Panc1 (cell line): Measurements from ENCODE around the gene ATP5F1E.

Source experiments
- POLR2AphosphoS5 ChIP-seq: IDR thresholded peaks from 2 replicates; pipeline ENCODE4 v1.6.1; 2012; ENCODE audit warnings: mild to moderate bottlenecking, low read depth, low read length, moderate library complexity
- REST ChIP-seq, 2 experiments: IDR thresholded peaks; 2 replicates each; pipeline ENCODE4 v1.6.1; 2011 to 2012; ENCODE audit warnings: low read depth in 2 of 2, control low read depth in 1 of 2, low read length in 1 of 2, mild to moderate bottlenecking in 1 of 2, moderate library complexity in 1 of 2; ENCODE audit not compliant: insufficient read depth in 1 of 2
- TCF7L2 ChIP-seq: IDR thresholded peaks from 2 replicates; pipeline ENCODE4 v1.6.1; 2011; ENCODE audit warnings: mild to moderate bottlenecking, low read depth, low read length, inconsistent platforms
- TF ChIP-seq, protein P1 (sequence below): fragments of 450-650 bp; IDR thresholded peaks from 2 replicates; pipeline ENCODE4 v1.5.1; 2017; ENCODE audit warnings: mild to moderate bottlenecking

DNA sequence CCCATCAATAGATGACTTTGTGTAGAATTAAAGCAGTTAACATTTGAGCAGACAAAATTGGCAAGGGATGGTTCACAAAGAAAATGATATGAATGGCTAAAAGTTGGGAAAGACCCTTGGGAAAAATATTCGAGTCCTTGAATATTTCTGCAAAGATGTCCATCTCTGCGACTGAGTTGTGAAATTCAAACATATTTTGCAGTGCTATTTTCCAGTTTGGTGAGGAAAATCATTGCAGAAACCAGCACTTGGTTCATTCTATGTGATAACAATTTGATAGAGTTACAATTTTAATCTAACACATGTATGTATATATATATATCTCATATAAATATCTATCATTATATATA, 16.5 kb upstream of the ATP5F1E start:
- TF ChIP-seq, protein P1, sequence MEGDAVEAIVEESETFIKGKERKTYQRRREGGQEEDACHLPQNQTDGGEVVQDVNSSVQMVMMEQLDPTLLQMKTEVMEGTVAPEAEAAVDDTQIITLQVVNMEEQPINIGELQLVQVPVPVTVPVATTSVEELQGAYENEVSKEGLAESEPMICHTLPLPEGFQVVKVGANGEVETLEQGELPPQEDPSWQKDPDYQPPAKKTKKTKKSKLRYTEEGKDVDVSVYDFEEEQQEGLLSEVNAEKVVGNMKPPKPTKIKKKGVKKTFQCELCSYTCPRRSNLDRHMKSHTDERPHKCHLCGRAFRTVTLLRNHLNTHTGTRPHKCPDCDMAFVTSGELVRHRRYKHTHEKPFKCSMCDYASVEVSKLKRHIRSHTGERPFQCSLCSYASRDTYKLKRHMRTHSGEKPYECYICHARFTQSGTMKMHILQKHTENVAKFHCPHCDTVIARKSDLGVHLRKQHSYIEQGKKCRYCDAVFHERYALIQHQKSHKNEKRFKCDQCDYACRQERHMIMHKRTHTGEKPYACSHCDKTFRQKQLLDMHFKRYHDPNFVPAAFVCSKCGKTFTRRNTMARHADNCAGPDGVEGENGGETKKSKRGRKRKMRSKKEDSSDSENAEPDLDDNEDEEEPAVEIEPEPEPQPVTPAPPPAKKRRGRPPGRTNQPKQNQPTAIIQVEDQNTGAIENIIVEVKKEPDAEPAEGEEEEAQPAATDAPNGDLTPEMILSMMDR: no peak
- TF ChIP-seq TCF7L2 (no peak), REST (IDR thresholded peaks at IDR 0.05; ENCODE audit: insufficient read depth in 1 of 2, low read depth in 2 of 2, low read length in 1 of 2) (no peak), POLR2AphosphoS5 (no peak)
